Heart left ventricle (tissue), 13 donors: ENCODE data around the gene POLR3GL.

Experiments
- CTCF ChIP-seq, 12 donors: fragments of 200-600 bp; sonication (generic) in 4 of 12; IDR thresholded peaks; one replicate each; pipeline versions ENCODE4 v1.5.0 to v1.8.0; 2018 to 2022; ENCODE audit warnings: antibody characterized with exemption in 12 of 12, mild to moderate bottlenecking in 5 of 12
- POLR2A ChIP-seq, 2 donors: fragments of 450-650 bp; IDR thresholded peaks; one replicate each; pipeline ENCODE4 v1.6.1; 2017; ENCODE audit warnings: antibody characterized with exemption in 2 of 2, mild to moderate bottlenecking in 2 of 2, moderate library complexity in 2 of 2
- donor health status: ischemic (EF 13 %, LVEDD 7.1; RV severe dilation, severe dysfunction).
- donor health status: DM: no; HTN: yes; CAD: no.
- donor health status: DM: no; HTN: no; CAD: no.
- donor health status: ischemic (EF 25% LVEDD 6.9; RV normal size, moderate dysfunction).
- donor health status: ischemic (EF 25% LVEDD 5.7; RV mildly dilated, moderate dysfunction).
- donor health status: ischemic (EF 35%, LVEDD 5.7; RV mildly dilated, moderate dysfunction).
- donor health status: nonischemic (EF 11% LVEDD 7.7; RV severe dilation, severe dysfunction).
- donor health status: DM: yes; HTN: yes; CAD: no.
- donor health status: PGD.
- donor health status: ischemic (EF 29% LVEDD 5.4; RV normal size, mild dysfunction).
- donor health status: nonischemic (EF 23%, LVEDD 6.1; RV moderate dilation, normal function).

GRCh38 chr1:145992502-145992936, 28.0 kb downstream of the POLR3GL start:
- TF ChIP-seq POLR2A (IDR thresholded peaks at IDR 0.05) (peak in 1 of 2 donors; percentile 58), CTCF (IDR thresholded peaks at IDR 0.05) (no peak)
